Stimulated activated CD4-positive, alpha-beta T cell treated with anti-CD3 and anti-CD28 coated beads, Interleukin-15, amount 100 ng/mL, for 1 hour (primary cell): Measurements from ENCODE around the gene CHRND.

ENCODE experiments used
- DNase-seq, 2 donors: peaks; one replicate each; pipeline ENCODE4 v3.0.0-alpha.2; 2020; ENCODE audit warnings: low read depth in 1 of 2, low spot score in 1 of 2

CHRND gene

DNA sequence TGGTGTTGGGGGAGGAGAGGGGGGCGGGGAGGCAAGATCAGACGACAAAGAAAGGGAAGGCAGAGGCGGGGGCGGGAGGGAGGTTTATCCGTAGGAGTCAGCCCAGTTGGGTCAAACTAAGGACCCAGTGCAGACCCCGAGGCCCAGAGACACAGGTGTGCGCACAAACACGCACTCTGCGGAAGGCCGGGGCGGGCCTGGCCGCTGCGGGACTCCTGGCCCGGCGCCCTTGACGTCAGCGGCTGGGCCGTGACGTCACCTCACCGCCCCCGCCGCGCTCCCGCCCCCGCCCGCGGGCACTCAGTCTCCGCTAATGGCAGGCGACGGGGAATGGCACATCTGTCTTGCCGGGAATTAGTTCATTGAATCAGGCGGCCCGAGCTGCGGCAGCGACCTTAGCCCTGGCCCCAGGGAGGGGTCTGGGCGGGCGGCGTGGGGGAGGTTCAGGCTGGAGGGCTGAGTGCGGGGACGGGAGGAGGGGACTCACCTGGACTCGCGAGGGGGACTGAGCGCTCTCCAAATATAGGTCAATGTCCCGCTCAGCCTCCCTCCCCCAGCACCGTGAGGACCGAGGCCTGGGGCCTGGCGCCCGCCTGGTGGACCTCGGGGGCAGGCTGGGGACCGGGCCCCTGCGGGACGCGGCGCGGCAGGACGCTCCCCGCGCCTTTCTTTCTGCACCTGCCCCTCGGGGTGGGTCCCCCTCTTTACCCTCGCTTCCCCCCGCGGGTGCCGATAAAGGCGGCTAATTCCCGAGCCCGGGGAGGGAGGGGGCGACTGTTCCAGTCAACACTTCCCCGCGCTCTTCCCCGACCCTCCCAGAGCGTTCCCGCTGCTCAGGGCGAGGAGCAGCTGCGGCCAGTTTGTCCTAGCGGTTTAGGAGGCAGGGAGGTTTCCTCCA lies 22.8 kb upstream of the CHRND start:
- no peak for DNase-seq

DNA sequence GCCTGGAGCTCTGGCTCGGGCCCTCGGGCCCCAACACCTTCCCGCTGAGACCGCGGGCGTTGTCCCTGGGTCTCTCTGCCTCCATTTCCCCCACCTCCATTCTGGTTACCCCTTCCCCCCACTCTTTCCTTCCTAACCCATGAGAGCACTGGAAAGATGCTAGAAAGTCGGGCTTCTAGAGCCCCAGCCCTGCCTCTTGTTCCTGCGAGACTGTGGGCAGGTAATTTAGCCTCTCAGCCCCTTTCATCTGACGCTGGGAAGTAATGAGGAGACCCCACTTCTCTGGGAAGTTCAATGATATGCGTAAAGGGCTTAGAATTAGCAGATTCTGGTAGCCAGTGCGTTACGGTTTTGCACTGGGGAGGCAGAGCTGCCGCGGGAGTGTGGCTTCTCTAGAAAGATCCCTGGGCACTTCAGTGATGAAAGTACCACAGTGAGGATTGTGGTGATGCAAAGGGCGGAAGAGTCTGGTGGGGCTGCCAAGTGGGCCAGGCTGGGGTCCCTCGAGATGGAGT lies 22.1 kb upstream of the CHRND start:
- no peak for DNase-seq

DNA sequence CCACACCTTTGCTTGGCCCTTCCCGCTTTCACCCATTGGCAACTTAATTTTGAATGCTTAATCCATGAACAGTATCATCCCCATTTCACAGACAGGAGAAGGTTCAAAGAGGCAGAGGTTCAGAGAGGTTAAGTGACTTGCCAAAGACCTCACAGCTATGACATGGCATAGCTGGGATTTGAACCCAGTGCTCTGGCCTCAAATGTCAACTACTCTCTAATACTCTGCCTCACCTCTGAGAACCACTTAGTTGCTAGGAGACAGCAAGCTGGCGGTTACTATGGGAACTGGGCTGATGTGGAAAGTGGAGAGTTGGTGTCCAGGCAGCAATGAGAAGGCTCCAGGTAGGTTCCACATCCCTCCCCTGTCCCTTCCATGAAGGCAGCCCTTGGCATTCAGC lies 21.5 kb upstream of the CHRND start:
- DNase-seq = no peak

DNA sequence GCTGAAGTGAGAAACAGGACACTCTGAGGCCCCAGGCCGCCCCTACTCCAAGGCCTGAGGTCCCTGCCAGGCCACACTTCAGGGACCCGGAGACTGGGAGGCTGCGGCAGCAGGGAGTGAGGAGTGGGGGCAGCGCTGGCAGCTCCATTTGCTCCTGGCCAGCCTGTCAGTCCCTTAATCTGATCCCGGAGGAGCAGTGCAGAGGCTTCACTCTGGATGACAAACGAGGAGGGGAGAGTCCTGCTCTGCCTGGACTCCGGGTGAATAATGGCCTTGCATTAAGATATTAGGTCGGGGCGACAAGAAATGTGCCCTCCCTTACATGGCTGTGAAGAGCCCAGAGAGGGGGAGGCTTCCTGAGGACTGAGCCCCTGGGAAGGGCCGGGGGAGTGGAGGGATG lies 20.1 kb upstream of the CHRND start:
- DNase-seq = no peak

DNA sequence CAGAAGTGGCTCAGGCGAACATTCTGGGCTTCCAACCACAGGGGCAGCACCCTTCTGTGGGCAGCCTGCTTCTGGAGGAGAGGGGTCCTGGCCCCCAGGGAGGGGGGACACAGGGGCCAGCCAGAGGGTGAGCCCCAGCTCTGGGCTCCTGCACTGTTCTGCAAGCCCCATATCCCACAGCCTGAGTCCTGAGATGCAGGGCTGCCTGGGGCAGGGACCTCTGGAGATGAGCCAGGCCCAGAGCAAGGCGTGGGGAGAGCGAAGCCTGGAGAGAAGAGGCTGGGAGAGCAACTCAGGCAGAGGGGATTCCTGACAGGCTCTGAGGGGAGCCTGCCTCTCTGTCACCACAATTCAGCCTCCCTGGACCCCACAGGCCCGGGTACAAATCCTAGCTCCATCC lies 19.3 kb upstream of the CHRND start:
- no peak for DNase-seq

DNA sequence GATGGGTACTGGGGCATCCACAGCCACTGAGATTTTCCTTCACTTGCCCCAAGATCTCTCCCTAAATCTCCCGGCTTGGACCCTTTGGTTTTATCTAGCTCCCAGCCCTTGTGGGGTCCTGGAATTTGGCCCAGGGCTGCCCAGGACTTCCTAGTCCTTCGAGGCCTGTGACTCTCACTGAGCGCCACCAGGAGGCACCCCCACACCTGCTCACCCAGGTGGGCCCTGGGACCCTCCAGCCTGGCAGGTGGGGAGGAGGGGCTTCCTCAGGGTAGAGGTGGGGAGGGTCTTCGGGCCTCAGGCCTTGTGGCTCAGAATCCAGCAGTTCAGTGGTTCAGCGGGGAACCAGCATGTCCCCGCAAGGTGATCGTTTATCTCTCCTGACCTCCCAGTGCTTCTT lies 17.7 kb upstream of the CHRND start:
- no peak for DNase-seq

DNA sequence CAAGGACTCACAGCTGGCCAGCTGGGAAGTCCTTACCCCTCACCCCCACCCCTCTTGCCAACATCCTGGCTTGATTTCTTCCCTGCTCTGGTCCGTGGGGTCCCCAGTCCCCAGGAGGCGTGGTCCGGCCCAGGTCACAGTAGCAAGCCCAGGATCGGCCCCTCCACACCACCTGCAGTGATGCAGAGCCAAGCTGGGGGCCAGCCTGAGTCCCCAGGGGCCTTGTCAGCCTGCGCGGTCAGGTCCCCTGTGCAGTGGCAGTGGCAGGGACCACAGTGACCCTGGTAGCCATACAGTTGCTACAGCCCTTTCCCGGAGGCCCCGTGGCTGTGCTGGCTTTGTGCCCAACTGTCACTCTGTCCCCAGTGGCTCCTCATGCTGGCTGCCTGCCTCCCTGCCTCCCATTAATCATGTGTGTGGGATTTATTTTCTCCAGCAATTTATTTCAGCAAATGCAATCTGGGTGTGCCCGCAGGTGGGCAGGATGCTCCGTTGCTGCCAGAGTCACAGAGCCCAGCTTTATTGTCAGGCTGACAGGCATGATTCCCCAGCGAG lies 14.5 kb upstream of the CHRND start:
- DNase-seq = no peak

DNA sequence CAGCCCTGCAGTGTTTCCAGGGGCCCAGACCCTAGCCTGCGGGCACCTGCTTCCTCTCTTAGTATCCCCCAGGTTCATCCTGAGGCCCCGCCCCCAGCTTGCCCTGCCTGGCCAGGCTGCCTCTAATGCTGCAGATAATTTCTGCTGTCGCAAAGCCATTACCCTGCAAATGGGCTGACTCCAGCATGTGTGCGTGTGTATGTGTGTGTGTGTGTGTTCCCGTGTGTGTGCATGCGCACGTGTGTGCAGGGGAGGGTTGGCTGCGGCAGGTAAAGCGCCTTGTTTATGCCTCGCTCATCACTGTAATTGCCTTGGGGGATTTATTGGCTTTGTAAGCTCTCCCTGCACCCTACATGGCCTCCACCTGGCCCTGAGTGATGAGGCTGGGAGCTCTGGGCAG lies 13.4 kb upstream of the CHRND start:
- DNase-seq = no peak

DNA sequence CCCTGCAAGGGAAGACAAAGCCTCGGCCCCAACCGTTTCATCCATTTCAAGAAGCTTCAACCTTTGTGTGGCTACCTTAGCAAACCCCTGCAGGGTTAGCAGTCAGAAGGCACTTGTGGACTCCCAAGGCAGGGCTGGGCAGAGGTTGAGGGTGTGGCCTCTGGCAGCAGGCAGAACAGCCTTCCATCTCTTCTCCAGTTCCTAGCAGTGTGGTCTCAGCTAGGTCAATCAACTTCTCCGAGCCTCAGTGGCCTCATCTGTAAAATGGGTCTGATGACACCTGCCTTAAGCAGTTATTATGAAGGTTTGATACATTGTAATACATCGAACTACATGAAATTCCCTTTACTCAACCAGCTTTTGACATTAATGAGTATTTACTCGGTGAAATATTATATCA lies 12.6 kb upstream of the CHRND start:
- no peak for DNase-seq

DNA sequence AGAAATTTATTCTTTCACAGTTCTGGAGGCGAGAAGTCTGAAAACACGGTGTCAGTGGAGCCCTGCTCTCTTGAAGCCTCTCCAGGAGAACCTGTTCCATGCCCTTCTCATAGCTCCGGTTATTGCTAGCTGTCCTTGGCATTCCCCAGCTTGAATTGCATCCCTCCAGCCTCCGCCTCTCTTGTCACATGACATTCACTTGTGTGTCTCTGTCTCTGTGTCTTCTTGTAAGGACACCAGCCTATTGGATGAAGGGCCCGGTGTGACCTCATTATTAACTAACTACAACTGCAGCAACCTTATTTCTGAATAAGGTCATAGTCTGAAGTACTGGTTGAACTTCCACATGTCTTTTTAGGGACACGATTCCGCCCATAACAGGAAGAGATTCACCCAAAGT lies 10.3 kb upstream of the CHRND start:
- no peak for DNase-seq

DNA sequence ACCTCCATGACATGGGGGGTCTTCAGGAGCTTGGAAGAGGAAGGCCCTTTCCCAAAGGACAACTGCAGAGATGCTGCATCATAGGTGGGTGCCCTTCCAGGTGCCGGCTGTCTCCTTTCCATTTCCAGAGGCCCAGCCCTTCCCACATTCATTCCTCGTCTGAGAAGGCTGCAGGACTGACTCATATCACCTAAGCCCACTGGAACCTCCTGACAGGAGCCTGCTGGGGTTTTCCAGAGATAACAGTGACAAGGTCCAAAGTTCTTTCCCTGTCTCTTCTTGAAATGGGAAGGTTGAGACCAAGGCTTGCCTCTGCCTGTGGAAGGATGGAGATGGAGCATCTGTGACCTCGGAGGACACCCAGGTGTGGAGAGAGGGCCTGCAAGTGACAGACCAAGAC lies 9.4 kb upstream of the CHRND start:
- no peak for DNase-seq

DNA sequence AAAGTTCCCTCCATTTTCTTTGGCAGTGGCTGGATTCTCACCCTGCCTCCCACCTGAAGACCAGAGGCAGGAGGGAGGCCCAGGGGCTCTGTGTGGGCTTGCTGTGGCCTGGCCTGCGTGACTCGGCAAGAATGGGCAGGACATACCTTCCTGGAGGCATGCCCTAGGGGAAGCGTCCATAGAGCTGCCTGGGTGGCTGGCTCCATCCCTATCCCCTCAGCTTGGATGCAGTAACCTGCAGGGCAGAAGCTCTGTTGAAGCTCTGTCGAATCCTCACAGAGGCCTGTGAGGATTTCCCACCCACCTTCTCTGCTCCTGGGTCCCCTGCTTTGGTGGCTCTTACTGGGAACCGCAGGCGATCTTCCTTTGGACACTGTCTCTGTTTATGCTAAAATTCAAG lies 7.1 kb upstream of the CHRND start:
- DNase-seq = no peak

DNA sequence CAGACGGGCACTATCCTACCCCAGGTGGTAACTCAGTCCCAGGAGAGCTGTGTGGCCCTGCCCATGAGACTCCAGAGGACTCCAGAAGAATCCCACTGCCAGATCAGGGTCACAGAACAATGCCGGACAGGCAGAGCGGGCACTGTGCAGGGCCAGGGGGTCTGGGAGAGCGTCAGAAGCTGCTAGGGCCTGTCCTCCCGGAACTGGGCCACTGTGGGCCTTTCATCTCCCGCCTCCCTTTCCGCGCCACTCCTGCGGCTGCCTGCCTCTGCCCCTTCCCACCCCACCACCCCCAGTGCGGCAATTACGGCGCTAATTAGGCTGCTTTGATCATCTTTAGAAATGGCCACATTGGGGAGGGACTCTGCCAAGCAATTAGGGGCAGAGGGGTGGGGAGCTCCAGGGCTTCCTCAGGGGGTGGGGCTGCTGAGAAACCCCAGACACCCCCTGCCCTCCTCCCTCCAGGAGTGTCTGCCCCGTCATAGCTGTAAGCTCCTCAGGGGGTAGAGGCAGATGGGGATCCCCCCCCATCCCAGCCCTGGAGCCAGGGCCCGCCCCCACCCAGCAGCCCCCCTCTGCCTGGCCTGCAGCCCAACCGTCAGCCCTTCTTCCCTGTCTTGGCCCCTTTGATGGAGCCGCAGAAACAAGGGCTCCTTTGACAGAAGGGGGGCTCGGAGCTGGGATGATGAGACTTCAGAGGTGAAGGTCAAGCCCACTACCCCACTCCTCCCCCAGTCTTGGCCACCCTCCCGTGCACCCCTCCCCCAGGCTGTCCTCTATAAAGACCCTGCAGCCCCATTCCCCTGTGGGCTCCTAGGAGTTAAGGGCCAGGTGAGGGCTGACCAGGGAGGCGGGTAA lies 6.2 kb upstream of the CHRND start, which contains the start of gene PRSS56:
TSS of gene PRSS56 (plus strand) at position 808 of the 858 bp plus-strand sequence. CDS start 211 bp downstream, outside the sequence.
- no peak for DNase-seq

DNA sequence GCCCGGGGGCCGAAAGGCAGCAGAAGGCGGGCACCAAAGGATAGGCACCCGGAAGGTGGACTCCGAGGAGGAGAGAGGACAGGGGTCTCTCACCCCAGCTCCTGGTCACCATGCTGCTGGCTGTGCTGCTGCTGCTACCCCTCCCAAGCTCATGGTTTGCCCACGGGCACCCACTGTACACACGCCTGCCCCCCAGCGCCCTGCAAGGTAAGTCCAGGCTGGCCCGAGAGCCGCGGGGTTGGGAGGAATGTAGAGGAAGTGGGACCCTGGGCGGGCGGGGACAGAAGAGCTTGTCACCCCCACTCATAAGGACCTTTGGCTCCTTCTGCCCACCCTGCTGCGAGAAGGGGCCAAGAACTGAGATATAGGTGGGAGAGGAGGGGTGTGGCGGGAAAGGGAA lies 5.5 kb upstream of the CHRND start:
- no peak for DNase-seq

DNA sequence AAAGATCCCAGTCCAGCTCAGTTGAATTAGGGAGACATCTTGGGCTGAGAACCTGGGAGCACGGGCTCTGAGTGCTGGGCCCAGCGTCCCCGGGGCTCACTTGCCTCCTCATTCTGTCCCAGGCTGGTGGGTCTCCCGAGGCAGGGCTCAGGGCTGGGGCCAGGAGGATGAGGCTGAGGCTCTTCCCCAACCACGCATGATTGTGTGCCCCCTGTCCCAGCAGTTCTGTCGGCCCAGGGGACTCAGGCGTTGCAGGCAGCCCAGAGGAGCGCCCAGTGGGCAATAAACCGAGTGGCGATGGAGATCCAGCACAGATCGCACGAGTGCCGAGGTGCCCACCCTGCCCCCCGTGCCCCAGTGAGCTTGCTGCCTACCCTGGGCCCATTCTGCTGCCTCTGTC lies 4.9 kb upstream of the CHRND start:
- no peak for DNase-seq

DNA sequence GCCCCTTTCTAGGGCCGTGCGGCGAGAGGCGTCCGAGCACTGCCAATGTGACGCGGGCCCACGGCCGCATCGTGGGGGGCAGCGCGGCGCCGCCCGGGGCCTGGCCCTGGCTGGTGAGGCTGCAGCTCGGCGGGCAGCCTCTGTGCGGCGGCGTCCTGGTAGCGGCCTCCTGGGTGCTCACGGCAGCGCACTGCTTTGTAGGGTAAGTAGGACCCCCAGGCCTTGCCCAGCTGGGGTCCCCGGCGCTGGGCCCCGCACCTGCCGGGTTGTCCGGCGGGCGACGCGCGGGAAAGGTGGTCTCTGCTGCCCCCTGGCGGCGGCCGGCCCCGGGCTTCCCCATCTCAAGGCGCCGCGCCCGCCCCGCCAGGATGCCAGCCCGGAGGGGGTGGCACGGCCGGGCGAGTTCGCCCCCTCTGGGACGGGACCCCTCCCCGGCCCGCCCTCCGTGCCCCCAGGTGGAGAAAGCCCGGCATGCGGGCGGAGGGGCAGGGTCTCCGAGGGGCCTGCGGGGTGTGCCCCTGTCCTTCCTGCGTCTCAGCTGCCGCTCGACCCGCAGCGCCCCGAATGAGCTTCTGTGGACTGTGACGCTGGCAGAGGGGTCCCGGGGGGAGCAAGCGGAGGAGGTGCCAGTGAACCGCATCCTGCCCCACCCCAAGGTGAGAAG lies 3.9 kb upstream of the CHRND start:
- DNase-seq = peak; percentile 31 to 70

DNA sequence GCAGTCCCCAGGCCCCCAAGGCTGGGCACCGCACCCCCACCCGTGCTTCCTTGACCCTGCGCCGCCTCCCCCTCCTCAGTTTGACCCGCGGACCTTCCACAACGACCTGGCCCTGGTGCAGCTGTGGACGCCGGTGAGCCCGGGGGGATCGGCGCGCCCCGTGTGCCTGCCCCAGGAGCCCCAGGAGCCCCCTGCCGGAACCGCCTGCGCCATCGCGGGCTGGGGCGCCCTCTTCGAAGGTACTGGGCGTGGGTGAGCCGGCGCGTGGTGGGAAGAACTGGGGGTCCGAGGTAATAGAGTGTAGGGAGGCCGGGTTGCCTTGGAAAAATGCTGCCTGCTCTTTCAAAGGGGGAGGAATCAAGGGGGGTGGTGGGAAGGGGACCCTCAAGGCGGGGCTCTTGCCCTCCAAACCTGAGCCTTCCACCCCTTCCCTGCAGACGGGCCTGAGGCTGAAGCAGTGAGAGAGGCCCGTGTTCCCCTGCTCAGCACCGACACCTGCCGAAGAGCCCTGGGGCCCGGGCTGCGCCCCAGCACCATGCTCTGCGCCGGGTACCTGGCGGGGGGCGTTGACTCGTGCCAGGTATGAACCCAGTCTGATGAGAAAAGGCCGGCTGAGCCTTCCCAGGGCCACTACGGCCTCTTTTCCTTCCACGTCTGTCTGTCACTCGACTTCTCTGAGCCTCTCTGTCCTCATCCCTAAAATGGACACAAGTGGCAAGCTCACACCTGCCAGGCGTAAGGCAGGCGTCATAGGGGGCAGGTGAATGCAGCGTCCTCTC lies 3.1 kb upstream of the CHRND start:
- no peak for DNase-seq

DNA sequence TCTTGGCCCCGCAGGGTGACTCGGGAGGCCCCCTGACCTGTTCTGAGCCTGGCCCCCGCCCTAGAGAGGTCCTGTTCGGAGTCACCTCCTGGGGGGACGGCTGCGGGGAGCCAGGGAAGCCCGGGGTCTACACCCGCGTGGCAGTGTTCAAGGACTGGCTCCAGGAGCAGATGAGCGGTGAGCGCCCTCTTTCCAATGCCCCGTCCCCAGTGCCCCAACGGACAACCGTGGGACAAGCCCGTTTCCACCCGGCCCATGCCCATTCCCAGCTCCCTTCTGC lies 2.6 kb upstream of the CHRND start:
- no peak for DNase-seq

DNA sequence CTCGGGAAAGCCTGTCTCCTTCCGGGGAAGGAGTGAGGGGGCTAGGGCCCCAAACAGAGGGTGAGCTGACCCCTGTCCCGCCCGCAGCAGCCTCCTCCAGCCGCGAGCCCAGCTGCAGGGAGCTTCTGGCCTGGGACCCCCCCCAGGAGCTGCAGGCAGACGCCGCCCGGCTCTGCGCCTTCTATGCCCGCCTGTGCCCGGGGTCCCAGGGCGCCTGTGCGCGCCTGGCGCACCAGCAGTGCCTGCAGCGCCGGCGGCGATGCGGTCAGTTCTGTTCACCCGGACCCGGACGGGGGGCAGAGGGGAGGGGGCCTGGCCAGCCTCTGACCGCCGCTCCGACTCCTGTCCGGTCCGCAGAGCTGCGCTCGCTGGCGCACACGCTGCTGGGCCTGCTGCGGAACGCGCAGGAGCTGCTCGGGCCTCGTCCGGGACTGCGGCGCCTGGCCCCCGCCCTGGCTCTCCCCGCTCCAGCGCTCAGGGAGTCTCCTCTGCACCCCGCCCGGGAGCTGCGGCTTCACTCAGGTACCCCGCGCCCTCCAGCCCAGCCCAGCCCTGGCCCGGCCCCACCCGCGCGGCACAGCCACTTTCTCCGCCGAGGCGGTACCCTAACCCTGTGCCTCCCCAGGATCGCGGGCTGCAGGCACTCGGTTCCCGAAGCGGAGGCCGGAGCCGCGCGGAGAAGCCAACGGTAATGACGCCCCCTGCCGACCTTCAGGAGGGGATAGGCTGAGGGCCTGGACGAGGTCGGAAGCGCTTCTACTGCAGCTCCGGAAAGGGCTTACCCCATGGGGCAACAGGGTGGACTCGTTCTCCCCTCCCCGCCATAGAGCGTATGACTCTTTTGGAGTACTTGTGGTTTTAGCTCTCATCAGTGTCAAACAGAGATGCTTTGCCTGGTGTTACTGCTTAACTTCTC lies 2.0 kb upstream of the CHRND start:
- DNase-seq = no peak

DNA sequence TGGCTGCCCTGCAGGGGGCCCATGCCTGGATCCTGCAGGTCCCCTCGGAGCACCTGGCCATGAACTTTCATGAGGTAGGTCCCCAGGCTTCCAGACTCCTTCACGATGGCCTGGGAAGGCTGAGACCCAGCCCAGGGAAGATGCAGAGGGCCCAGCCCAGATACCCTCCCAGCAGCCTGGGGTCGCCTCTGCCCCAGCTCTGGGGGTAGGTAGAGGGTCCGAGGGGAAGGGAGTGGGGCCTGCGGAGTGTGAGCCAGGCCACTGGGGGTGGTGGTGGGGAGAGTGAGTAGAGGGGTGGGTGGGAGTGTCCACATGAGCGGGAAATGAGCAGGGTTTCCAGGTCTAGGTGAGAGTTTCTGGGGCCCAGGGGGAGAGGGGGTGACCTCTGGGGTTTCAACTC lies 1.2 kb upstream of the CHRND start:
- no peak for DNase-seq
